Fibroblast of the aortic adventitia (primary cell): ENCODE data around the gene LDAH. TPM values are rescaled to one million over a fixed set of nuclear protein-coding genes. Genes with fewer than 3 reads are reported as not detected.

Experiments
- DNase-seq: peaks from one replicate; pipeline ENCODE4 v3.0.0-alpha.2; 2010; ENCODE audit warnings: low read depth
- H3K4me3 ChIP-seq: 2 replicates; pipeline ENCODE4 v1.5.1; 2011; ENCODE audit warnings: low read depth, mild to moderate bottlenecking, control low read depth, low read length, moderate library complexity
- CTCF ChIP-seq: IDR thresholded peaks from 2 replicates; pipeline ENCODE4 v1.5.1; 2011; ENCODE audit warnings: mild to moderate bottlenecking, low read length, control low read depth, inconsistent platforms; ENCODE audit not compliant: insufficient read depth
- total RNA-seq: library from RNA; depleted of rRNA; stranded (reverse); fragments of >200 nt; gene quantifications from 2 replicates; pipeline ENCODE4 v1.2.3, GENCODE V29; 2012; ENCODE audit warnings: low replicate concordance

LDAH gene
- total RNA-seq, 1 donor: 21.8 TPM

DNA sequence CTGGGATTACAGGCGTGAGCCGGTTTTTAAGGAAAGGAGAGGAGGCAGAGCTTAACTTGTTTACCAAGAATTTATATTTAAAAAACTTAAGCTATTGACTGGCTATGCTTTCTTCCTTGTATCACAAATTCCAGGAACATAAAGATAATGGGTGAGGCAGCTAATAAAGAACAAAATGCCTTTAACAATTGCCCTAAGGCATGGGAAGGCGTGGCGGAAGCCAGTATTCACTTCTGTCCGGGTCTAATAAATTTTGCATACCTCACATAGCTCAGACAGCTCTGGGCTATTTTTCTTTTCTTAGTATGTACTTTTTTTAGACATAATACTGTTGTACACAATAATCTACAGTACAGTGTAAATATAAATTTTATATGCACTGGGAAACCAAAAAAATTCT lies 1.0 kb upstream of the LDAH start:
- no peak for TF ChIP-seq CTCF
- no peak for DNase-seq
- H3K4me3 ChIP-seq: no peak overlapping the region

GRCh38 chr2:20818820-20819219 lies 4.1 kb downstream of the LDAH start:
- H3K4me3 ChIP-seq: no peak overlapping the region
- no peak for TF ChIP-seq CTCF
- no peak for DNase-seq

- TF ChIP-seq CTCF: no peak
- DNase-seq: no peak
Measured at GRCh38 chr2:20815216-20815615, 7.7 kb downstream of the LDAH start.

GRCh38 chr2:20812779-20813178 lies 10.1 kb downstream of the LDAH start:
- no peak overlapping the region for H3K4me3 ChIP-seq
- TF ChIP-seq CTCF: no peak
- no peak for DNase-seq

More at GRCh38 chr2:20815216-20815615, 7.7 kb downstream of the LDAH start:
- H3K4me3 ChIP-seq: no peak overlapping the region

DNA sequence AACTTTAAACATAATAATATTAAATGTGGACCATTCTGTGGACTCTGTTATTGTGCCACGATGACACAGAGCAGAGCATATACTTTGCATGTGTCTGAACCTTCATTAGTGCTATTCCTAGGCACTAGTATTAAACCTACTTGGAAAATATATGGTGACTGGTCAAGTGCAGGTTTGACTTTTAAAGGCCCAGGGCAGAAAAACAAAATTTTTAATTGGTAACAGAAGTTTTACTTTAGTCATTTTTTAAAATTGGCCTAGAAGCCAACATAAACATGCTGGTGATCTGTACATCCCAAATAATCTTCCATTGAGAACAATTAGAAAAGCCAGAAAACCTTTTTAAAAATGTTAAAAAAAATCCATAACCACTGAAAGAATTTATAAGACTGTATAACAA lies 16.6 kb downstream of the LDAH start:
- H3K4me3 ChIP-seq: no peak overlapping the region
- no peak for TF ChIP-seq CTCF
- DNase-seq: peak; percentile 13

DNA sequence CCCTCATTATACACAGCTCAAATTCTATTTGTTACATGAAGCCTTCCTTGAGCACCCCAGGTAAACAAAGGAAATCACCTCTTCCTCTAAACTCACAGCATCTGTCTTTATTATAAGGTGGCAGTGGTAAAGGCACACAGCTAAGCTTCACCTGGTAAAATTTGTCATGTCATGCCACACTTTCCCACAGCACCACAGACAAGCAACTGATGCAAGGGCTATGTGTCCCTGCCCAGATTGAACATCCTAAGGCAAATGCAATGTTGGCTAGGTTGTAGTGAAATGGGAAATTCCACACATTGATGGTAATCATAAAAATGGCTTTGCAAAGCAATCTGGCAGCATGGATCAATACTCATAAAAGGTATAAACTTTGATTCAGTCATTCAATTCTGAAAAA lies 18.9 kb downstream of the LDAH start:
- DNase-seq: no peak
- H3K4me3 ChIP-seq: no peak overlapping the region
- no peak for TF ChIP-seq CTCF

DNA sequence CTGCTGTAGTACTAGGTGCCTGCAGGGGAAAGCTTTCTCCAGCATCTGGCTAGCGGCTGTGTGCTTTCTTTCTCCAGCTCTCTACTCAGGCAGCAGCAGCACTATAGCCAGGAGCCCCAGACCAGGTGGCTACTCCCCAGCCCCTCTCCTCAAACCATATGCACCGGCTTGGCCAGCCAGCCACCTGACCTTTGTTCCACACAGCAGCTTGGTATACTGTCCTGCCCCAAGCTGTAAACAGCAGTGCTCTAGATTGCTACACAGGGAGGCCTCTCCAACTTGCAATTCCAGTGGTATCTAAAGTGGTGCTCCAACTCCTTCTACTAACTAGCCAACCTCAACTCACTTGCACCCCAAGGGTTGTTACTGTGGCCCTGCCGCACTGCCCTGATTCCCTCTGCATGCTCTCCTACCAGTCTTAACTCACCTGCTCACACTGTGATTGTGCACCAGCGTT lies 19.6 kb downstream of the LDAH start:
- no peak for DNase-seq
- H3K4me3 ChIP-seq: no peak overlapping the region
- no peak for TF ChIP-seq CTCF
